SU-DHL-6 (cell line): ENCODE data around the gene PRKN.

Experiments
- H2AFZ ChIP-seq: fragments of 200-600 bp; sonication (generic); 2 replicates; pipeline ENCODE4 v1.6.1; 2014; ENCODE audit warnings: low read depth, mild to moderate bottlenecking, moderate library complexity, mixed read lengths, antibody characterized with exemption, low read length; ENCODE audit not compliant: severe bottlenecking
- H3F3A ChIP-seq: fragments of 200-600 bp; shearing (Covaris generic); 2 replicates; pipeline ENCODE4 v1.6.0; 2016; ENCODE audit warnings: antibody characterized with exemption, mild to moderate bottlenecking; ENCODE audit not compliant: insufficient read depth
- H3K27ac ChIP-seq: fragments of 200-600 bp; sonication (generic); 2 replicates; pipeline ENCODE4 v1.5.1; 2016; ENCODE audit warnings: low read depth, mild to moderate bottlenecking, low read length, moderate library complexity, mixed read lengths
- H3K27me3 ChIP-seq: fragments of 200-600 bp; sonication (generic), shearing (Covaris generic); 2 replicates; pipeline ENCODE4 v1.6.0; 2014; ENCODE audit warnings: mild to moderate bottlenecking, low read length
- H3K36me3 ChIP-seq: fragments of 200-600 bp; sonication (generic); 2 replicates; pipeline ENCODE4 v1.6.1; 2014; ENCODE audit warnings: mild to moderate bottlenecking, low read length, mixed read lengths
- H3K4me2 ChIP-seq: fragments of 300-600, 200-600 bp; shearing (Covaris generic), sonication (generic); 2 replicates; pipeline ENCODE4 v1.6.0; 2014; ENCODE audit warnings: low read length, low read depth, mild to moderate bottlenecking; ENCODE audit not compliant: poor library complexity, severe bottlenecking
- H3K4me3 ChIP-seq: fragments of 200-600 bp; sonication (generic); 2 replicates; pipeline ENCODE4 v1.5.1; 2014; ENCODE audit warnings: antibody characterized with exemption, low read length, mild to moderate bottlenecking, mixed read lengths; ENCODE audit not compliant: insufficient read depth, poor library complexity, severe bottlenecking
- H3K79me2 ChIP-seq: fragments of 200-600 bp; sonication (generic); 2 replicates; pipeline ENCODE4 v1.6.1; 2014; ENCODE audit warnings: mild to moderate bottlenecking, low read length, moderate library complexity; ENCODE audit not compliant: insufficient read depth
- H3K9ac ChIP-seq: fragments of 200-600 bp; sonication (generic); 2 replicates; pipeline ENCODE4 v1.7.0; 2014; ENCODE audit warnings: mild to moderate bottlenecking, low read length
- H3K9me2 ChIP-seq: fragments of 200-600 bp; sonication (generic); replicated peaks from 2 replicates; pipeline ENCODE4 v1.6.1; 2014; ENCODE audit warnings: low read length; ENCODE audit not compliant: insufficient read depth
- H3K9me3 ChIP-seq: fragments of 200-600 bp; sonication (generic); 2 replicates; pipeline ENCODE4 v1.6.1; 2014; ENCODE audit warnings: low read length, mixed read lengths; ENCODE audit not compliant: insufficient read depth
- H4K20me1 ChIP-seq: fragments of 200-600 bp; sonication (generic); 2 replicates; pipeline ENCODE4 v1.6.1; 2014; ENCODE audit warnings: low read depth, mild to moderate bottlenecking, antibody characterized with exemption, low read length, moderate library complexity, mixed read lengths
- EZH2phosphoT487 ChIP-seq: fragments of 200-600 bp; sonication (generic), shearing (Covaris generic); conservative IDR thresholded peaks from 2 replicates; pipeline ENCODE4 v1.6.1; 2018; ENCODE audit warnings: mild to moderate bottlenecking, antibody characterized with exemption, low read length, moderate library complexity, mixed read lengths
- TF ChIP-seq, protein P1 (sequence below): fragments of 200-600 bp; sonication (generic); IDR thresholded peaks from one replicate; pipeline ENCODE4 v1.5.1; 2017; ENCODE audit warnings: antibody characterized with exemption, mild to moderate bottlenecking, low read length, moderate library complexity; ENCODE audit not compliant: insufficient read depth, poor library complexity, severe bottlenecking

PRKN gene

GRCh38 chr6:161584621-161585340, 1142.8 kb downstream of the PRKN start:
- Histone ChIP-seq H3F3A (no peaks in the 10 kb centered on the region), H3K9ac (no peak overlapping the region), H3K9me3 (no peaks in the 10 kb centered on the region), H4K20me1 (no peaks in the 10 kb centered on the region), H2AFZ (no peak overlapping the region), H3K27me3 (no peaks in the 10 kb centered on the region), H3K79me2 (no peaks in the 10 kb centered on the region), H3K27ac (no peak overlapping the region), H3K36me3 (no peaks in the 10 kb centered on the region), H3K4me2 (no peak overlapping the region), H3K9me2 (no peaks in the 10 kb centered on the region), H3K4me3 (no peak overlapping the region)
- TF ChIP-seq, protein P1, sequence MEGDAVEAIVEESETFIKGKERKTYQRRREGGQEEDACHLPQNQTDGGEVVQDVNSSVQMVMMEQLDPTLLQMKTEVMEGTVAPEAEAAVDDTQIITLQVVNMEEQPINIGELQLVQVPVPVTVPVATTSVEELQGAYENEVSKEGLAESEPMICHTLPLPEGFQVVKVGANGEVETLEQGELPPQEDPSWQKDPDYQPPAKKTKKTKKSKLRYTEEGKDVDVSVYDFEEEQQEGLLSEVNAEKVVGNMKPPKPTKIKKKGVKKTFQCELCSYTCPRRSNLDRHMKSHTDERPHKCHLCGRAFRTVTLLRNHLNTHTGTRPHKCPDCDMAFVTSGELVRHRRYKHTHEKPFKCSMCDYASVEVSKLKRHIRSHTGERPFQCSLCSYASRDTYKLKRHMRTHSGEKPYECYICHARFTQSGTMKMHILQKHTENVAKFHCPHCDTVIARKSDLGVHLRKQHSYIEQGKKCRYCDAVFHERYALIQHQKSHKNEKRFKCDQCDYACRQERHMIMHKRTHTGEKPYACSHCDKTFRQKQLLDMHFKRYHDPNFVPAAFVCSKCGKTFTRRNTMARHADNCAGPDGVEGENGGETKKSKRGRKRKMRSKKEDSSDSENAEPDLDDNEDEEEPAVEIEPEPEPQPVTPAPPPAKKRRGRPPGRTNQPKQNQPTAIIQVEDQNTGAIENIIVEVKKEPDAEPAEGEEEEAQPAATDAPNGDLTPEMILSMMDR: no peak
- TF ChIP-seq EZH2phosphoT487: no peak

GRCh38 chr6:161584051-161584450, 1143.5 kb downstream of the PRKN start:
- no peaks in the 10 kb centered on the region for H4K20me1 ChIP-seq
- H3K4me3 ChIP-seq: no peak overlapping the region
- H2AFZ ChIP-seq: no peak overlapping the region
- H3K9me3 ChIP-seq: no peaks in the 10 kb centered on the region
- H3K36me3 ChIP-seq: no peaks in the 10 kb centered on the region
- H3F3A ChIP-seq: no peaks in the 10 kb centered on the region
- no peak overlapping the region for H3K9ac ChIP-seq
- no peak overlapping the region for H3K27ac ChIP-seq
- no peaks in the 10 kb centered on the region for H3K9me2 ChIP-seq
- no peaks in the 10 kb centered on the region for H3K79me2 ChIP-seq
- H3K27me3 ChIP-seq: no peaks in the 10 kb centered on the region
- TF ChIP-seq, protein P1: no peak
- TF ChIP-seq EZH2phosphoT487: no peak
- no peak overlapping the region for H3K4me2 ChIP-seq

DNA sequence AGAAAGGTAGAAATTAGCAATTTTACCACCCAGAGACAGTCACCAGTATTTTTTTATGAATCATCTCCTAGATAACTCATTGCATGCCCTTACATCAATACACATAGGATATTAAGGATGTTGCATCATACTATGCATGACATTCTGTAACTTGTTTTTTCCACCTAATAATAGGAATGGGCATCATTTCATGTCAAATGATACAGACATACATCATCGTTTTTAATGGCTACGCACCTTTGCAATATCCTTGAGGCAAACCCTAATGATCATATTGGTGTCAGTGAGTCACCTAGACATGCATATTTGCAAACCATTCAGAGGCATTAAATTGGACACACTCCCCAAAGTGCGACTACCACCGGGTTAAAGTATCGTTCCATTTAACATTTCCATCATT, 1144.0 kb downstream of the PRKN start:
- Histone ChIP-seq H3F3A (no peaks in the 10 kb centered on the region), H3K4me2 (no peak overlapping the region), H3K4me3 (no peak overlapping the region), H4K20me1 (no peaks in the 10 kb centered on the region), H3K9me2 (no peaks in the 10 kb centered on the region), H3K27ac (no peak overlapping the region), H3K27me3 (no peaks in the 10 kb centered on the region), H3K9ac (no peak overlapping the region), H3K9me3 (no peaks in the 10 kb centered on the region), H2AFZ (no peak overlapping the region), H3K36me3 (no peaks in the 10 kb centered on the region), H3K79me2 (no peaks in the 10 kb centered on the region)
- TF ChIP-seq EZH2phosphoT487: no peak
- TF ChIP-seq, protein P1: no peak
